NCI-H1092 treated with DMSO at 0.1 percent for 48 hours (cell line): ENCODE data around the gene UNC13A.

Source experiments
- DNase-seq: peaks from one replicate; lab custom pipeline; 2025; lab: John Stamatoyannopoulos, UW

The UNC13A gene

GRCh38 chr19:17706750-17707181, 18.6 kb upstream of the UNC13A start:
- DNase-seq = peak; percentile 9

DNA sequence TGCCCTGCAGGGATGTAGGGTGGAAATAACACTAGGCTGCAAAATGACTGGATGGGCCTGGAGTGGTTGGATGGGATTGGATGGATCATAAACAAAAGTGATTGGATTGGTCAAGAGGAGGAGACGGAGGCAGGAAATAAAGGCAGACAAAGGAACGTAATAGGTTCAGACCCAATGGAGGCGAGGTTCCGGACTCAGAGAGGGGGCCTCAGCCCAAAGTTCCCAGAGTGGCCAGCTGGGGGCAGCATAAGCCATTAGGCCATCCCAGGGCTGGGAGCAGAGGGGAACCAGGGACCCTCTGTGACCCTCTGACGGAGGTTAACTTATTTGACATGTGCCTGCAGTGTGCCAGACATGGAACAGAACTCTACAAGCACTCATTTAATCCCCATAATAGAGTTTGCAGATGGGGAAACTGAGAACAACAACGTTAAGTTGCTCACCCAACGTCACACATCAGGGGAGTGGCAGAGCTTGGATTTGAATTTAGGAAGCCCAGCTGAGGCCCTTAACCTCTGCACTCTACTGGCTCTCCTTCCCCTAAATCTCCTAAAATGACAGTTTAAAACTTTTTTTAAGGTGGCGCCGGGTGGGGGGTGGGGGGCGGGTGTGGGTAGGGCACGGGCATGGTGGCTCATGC, 15.8 kb upstream of the UNC13A start:
- peak; percentile 16 for DNase-seq

DNA sequence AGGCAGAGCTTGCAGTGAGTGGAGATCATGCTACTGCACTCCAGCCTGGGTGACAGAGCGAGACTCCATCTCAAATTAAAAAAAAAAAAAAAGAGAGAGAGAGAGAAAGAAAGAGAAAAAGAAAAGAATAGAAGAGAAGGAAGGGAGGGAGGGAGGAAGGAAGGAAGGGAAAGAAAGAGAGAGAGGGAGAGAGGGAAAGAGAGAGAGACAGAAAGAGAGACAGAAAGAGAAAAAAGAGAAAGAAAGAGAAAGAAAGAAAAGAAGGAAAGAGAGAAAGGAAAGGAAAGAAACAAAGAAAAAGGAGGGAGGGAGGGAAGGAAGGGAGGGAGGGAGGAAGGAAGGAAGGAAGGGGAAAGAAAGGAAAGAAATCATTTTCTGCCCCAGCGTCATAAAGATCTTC, 7.0 kb upstream of the UNC13A start:
- DNase-seq = no peak

DNA sequence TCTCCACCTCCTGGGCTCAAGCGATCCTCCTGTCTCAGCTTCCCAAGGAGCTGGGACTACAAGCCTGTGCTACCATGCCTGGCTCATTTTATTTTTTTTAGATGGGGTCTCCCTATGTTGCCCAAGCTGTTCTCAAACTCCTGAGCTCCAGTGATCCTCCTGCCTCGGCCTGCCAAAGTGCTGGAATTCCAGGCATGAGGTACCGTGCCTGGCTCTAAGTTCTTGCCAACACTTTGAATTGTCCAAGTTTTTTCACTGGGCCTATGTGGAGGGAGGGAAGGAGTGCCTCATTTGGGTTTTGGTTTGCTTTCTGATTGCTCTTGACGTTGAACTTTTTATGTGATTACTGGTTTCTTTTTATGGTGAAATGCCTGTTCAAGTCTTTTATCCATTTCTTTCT, 4.4 kb upstream of the UNC13A start:
- no peak for DNase-seq

DNA sequence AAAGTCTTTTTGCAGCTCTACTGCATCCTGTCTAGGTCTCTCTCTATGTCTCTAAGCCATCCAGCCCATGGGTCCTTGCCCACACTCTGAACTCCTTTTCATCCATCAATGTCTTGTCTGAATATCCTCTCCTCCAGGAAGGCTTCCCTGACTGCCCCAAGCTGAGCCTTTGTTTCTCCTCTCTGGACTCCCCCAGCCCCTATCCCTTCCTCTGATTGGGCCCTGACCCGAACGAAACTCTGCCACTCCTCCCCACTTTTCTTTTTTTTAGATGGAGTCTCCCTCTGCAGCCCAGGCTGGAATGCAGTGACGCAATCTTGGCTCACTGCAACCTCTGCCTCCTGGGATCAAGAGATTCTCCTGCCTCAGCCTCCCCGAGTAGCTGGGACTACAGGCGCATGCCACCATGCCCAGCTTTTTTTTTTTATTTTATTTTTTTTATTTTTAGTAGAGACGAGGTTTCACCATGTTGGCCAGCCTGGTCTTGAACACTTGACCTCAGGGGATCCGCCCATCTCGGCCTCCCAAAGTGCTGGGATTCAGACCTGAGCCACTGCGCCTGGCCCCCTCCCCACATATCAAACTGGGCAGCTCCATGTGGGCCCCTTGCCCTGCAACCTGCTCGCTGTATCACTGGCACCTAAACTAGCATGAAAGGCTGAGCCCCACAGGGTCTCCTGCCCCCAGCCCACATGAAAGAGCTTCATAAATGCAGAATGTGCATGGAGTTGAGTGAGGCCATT, 870 bp upstream of the UNC13A start:
- no peak for DNase-seq

DNA sequence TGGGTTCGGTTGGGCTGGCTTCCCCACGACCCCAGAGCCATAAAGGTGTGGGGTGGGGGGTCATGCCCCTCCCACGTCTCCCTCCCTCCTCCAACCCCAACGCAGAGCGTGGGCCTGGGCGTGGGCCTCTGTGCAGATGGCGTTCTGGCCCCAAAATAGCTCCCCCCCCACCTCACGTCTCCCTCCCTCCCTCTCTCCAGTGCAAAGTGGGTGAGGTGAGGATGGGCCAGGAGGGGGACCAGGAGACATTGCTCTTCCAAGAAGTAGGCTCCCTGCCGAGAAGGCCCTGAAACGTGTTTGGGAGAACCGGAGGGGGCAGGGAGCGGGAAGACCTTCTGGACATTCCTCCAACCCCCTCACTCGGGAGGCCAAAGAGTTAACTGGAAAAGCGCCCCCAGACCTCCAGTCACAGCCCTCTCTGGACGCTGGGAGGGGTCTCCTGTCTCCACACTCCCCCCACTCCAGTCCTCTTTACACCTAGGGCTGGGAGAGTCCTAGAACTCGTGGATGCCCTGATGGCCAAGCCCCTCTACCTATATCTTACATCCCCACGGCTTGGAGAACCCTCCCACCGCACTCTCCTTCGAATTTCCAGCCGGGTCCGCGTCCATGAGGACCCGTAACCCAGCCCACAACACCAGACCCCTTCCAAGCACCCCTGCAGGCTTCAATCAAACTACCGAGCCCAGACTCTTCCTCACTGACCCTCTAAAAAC, 855 bp downstream of the UNC13A start:
- DNase-seq = no peak

DNA sequence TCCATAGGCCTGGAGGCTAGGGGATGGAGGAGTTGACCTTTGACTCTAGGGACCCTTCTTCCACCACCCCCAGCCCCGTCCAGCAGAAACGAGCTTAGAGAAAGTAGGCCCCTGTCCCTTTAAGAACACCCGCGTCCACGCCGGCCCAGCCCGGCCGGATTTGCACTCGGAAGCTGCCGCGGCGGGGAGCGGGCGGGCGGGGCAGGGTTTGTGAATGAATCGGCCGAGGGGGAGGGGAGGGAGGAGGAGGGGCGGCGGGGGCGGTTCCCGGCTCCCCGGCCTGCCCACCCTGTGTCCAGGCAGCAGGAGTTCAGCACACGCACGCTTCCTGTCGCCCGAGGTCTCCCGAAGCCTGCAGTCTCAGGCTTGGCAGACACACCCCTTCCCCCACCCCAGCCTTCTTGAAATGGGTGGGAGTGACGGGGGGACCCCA, 1.5 kb downstream of the UNC13A start:
- DNase-seq = peak; percentile 7

DNA sequence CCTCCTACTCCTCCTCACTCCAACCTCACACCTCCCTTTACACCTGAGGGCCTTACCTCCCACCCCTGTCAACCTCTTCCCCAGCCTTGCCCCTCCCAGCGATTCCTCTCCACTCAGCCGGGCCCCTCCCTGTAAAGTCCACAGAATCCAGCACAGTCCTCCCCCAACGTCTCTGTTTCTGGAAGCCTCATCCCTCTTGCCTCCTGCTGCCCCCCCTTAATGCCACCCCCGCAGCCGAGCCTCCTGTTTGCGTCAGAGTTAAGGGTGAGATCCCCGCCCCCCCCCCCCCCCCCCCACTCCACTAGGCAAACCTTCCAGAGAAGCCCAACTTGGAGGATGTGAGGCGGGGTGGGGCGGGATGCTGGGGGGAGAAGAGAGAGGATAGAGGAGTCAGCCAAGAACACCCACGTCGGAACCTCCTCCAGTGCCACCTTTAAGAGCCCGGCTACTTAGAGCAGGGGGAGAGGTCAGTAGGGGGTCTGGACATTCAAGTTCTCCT, 2.1 kb downstream of the UNC13A start:
- no peak for DNase-seq

- DNase-seq = no peak
Measured at GRCh38 chr19:17685451-17686022, 2.6 kb downstream of the UNC13A start.

DNA sequence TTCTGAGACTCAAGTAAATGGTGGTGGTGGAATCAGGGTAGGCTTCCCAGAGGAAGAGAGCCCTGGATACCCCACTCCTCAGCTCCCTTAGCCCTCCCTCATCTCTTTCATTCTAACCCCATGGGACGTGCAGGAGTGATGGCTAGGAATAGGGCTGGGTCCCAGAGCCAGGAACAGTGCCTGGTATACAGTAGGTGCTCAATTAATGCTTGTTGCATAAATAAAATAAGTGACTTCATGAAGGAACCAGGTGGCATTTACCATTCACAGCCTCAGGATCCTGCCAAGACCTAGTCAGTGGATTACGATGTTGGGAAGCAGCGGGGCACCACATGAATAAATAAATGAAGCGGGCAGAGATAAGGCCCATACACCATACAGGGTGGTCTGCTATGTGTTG, 3.9 kb downstream of the UNC13A start:
- DNase-seq = no peak

DNA sequence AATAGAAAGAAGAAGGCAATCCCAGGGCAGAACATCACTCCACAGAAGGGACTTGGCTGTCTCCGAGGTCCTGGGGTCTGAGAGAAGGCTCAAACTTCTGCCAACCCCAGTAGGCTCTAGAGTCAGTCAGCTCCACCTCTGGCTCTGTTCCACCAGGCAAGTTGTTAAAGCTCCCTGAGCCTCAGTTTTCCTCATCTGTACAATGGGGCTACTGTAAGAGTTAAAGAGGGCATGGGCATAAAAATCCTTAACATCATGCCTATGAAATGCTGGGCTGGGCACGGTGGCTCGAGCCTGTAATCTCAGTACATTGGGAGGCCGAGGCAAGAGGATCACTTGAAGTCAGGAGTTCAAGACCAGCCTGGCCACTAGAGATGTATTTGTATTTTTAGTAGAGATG, 5.1 kb downstream of the UNC13A start:
- no peak for DNase-seq

- DNase-seq = no peak
Measured at GRCh38 chr19:17682273-17682672, 5.9 kb downstream of the UNC13A start.

GRCh38 chr19:17681505-17682125, 6.5 kb downstream of the UNC13A start:
- DNase-seq = no peak

- DNase-seq = no peak
Measured at GRCh38 chr19:17680230-17680722, 7.9 kb downstream of the UNC13A start.

- no peak for DNase-seq
Measured at GRCh38 chr19:17679526-17680229, 8.5 kb downstream of the UNC13A start.

DNA sequence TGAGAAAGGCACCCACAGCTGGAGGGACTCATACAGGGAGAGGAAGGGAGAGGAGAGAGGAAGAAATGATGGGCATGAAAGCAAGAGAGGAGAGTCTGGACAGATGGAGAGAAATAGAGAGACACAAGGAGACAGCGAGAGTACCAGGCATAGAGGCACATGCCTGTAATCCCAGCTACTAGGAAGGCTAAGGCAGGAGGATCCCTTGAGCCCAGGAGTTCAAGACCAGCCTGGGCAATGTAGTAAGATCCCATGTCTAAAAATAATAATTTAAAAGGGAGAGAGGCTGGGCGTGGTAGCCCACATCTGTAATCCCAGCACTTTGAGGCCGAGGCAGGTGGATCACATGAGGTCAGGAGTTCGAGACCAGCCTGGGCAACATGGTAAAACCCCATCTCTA, 9.3 kb downstream of the UNC13A start:
- DNase-seq = no peak

GRCh38 chr19:17677002-17677401, 11.2 kb downstream of the UNC13A start:
- no peak for DNase-seq

- no peak for DNase-seq
Measured at GRCh38 chr19:17676295-17676694, 11.9 kb downstream of the UNC13A start.

DNA sequence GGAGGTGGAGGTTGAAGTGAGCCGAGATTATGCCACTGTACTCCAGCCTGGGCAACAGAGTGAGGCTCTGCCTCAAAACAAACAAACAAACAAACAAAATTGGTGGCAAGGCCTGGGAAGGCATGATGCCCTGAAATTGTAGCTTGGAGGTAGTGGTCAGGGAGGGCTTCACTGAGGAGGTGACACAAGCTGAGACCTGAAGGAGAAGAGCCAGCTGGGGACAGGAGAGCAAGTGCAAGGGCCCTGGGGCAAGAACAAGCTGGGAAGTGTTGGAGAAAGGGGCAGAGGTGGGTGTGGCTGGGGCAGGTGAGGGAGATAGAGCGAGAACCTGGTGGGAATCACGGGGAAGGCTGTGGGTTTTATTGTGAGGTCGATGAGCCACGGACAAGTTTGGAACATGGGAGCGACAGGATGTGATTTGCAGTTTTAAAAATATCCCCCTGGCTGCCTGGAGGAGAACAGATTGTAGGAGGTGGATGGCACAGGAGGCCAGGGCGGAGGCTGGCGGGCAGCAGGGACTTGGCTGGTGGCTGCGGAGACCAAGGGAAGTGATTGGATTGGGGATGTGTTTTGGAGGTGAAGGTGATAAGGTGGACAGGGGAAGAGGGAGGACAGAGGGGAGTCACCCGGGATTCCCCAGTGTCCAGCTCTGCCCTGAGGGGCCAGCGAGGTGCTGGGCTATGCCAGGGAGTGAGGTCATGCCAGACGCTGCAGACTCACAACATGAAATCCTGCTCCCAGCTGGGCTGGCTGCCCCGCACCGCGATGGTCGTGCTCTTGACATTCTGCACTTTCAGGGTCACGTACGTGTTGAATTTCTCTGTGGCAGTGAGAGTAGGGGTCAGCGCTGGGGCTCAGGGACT, 14.0 kb downstream of the UNC13A start:
- DNase-seq = no peak

DNA sequence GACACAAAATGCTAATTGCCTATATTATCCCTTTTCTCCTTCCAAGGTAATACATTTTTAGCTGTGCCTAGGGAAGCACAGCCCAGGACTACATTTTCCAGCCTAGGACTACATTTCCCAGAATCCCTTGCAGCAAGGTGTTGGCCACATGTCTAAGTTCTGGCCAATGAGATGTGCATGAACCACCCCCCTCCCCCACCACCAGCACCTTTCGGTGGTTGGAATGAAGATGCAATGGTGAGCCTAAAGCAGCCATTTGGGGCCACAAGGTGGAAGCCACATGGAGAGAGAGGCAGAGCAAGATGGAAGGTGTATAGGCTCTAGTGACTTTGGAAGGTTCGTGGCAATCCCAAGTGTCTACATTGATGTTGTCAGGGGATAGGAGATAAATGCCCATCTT, 16.2 kb downstream of the UNC13A start:
- no peak for DNase-seq
